IMR-90 (cell line): ENCODE data around the gene MSI2. TPM values are rescaled to one million over a fixed set of nuclear protein-coding genes. Genes with fewer than 3 reads are reported as not detected.
A peak's percentile ranks its signal among the peaks of the same experiment; 100 is the strongest.

Experiments used
- ATAC-seq: fragments of 200-7000 bp; cut with Tn5 transposase; 2 replicates; pipeline ENCODE4 v1.9.1; 2020; ENCODE audit warnings: low read depth, mild to moderate bottlenecking, moderate library complexity
- BruUV-seq: library from RNA; stranded (reverse); fragments of 400-500 nt; replicated peaks from 2 replicates; lab custom pipeline; 2021; lab: Mats Ljungman, UMichigan
- CTCF ChIA-PET: fragments of 300-600 bp; formaldehyde crosslinking; extraction: SDS; loops from one replicate; lab custom pipeline; 2021; ENCODE audit warnings: antibody characterized with exemption; lab: Yijun Ruan, JAX
- POLR2A ChIA-PET: fragments of 300-600 bp; sonication (Branson Sonifier 250); formaldehyde crosslinking; loops from one replicate; lab custom pipeline; 2022; ENCODE audit warnings: antibody characterized with exemption; ENCODE audit not compliant: unreplicated experiment; lab: Charles Lee
- DNase-seq: peaks from one replicate; pipeline ENCODE4 v3.0.0; 2013
- H2AFZ ChIP-seq: replicated peaks from 2 replicates; pipeline ENCODE3; 2013; ENCODE audit warnings: low read length, mild to moderate bottlenecking; ENCODE audit not compliant: poor library complexity
- H2AK5ac ChIP-seq: 2 replicates; pipeline ENCODE4 v1.6.1; 2013; ENCODE audit warnings: low read depth, low read length, inconsistent platforms
- H2AK9ac ChIP-seq: replicated peaks from 2 replicates; pipeline ENCODE3; 2013; ENCODE audit warnings: mild to moderate bottlenecking, low read depth, low read length, moderate library complexity; ENCODE audit not compliant: poor library complexity
- H2BK120ac ChIP-seq: 2 replicates; pipeline ENCODE4 v1.6.1; 2013; ENCODE audit warnings: low read depth, low read length, inconsistent platforms
- H2BK15ac ChIP-seq: 3 replicates; pipeline ENCODE4 v1.6.1; 2013; ENCODE audit warnings: low read depth, low read length, inconsistent platforms
- H2BK20ac ChIP-seq: 2 replicates; pipeline ENCODE4 v1.6.1; 2013; ENCODE audit warnings: low read depth, mild to moderate bottlenecking, inconsistent platforms, low read length, moderate library complexity
- H2BK5ac ChIP-seq: 2 replicates; pipeline ENCODE4 v1.6.1; 2013; ENCODE audit warnings: mild to moderate bottlenecking, low read depth, low read length, inconsistent platforms; ENCODE audit not compliant: poor library complexity, severe bottlenecking
- H3K14ac ChIP-seq: replicated peaks from 2 replicates; pipeline ENCODE4 v1.6.1; 2013; ENCODE audit warnings: low read depth, low read length, inconsistent platforms
- H3K18ac ChIP-seq: 2 replicates; pipeline ENCODE4 v1.6.1; 2013; ENCODE audit warnings: low read depth, low read length, control low read depth
- H3K23ac ChIP-seq: 2 replicates; pipeline ENCODE4 v1.6.1; 2013; ENCODE audit warnings: low read depth, low read length, inconsistent platforms
- H3K27ac ChIP-seq: 2 replicates; pipeline ENCODE4 v1.5.1; 2013; ENCODE audit warnings: mild to moderate bottlenecking, control low read depth, low read length; ENCODE audit not compliant: insufficient read depth
- H3K27me3 ChIP-seq: 2 replicates; pipeline ENCODE4 v1.6.1; 2013; ENCODE audit warnings: low read length; ENCODE audit not compliant: control insufficient read depth, insufficient read depth
- H3K36me3 ChIP-seq: 2 replicates; pipeline ENCODE4 v1.6.1; 2013; ENCODE audit warnings: low read length, mixed read lengths; ENCODE audit not compliant: control insufficient read depth, insufficient read depth
- H3K4ac ChIP-seq: 2 replicates; pipeline ENCODE4 v1.6.1; 2013; ENCODE audit warnings: low read depth, low read length, inconsistent platforms
- H3K4me1 ChIP-seq: 2 replicates; pipeline ENCODE4 v1.6.1; 2013; ENCODE audit warnings: low read length, mixed read lengths; ENCODE audit not compliant: control insufficient read depth, insufficient read depth
- H3K4me2 ChIP-seq: 2 replicates; pipeline ENCODE4 v1.6.1; 2013; ENCODE audit warnings: low read depth, mild to moderate bottlenecking, control low read depth, low read length, moderate library complexity
- H3K4me3 ChIP-seq: 2 replicates; pipeline ENCODE4 v1.5.1; 2013; ENCODE audit warnings: low read depth, mild to moderate bottlenecking, control low read depth, low read length, moderate library complexity; ENCODE audit not compliant: insufficient read depth
- H3K56ac ChIP-seq: 2 replicates; pipeline ENCODE4 v1.6.1; 2013; ENCODE audit warnings: low read length, inconsistent platforms; ENCODE audit not compliant: insufficient read depth; ENCODE audit errors: extremely low read depth
- H3K79me1 ChIP-seq, 2 experiments: 2 replicates each; pipeline ENCODE4 v1.6.1; 2013; ENCODE audit warnings: low read length in 2 of 2, inconsistent platforms in 1 of 2, low read depth in 1 of 2
- H3K9ac ChIP-seq: 2 replicates; pipeline ENCODE4 v1.6.1; 2013; ENCODE audit warnings: low read depth, low read length, control low read depth
- H3K9me1 ChIP-seq: 2 replicates; pipeline ENCODE4 v1.6.1; 2013; ENCODE audit warnings: low read length, inconsistent platforms; ENCODE audit not compliant: insufficient read depth
- H3K9me3 ChIP-seq: 2 replicates; pipeline ENCODE4 v1.6.1; 2013; ENCODE audit warnings: low read length; ENCODE audit not compliant: control insufficient read depth, insufficient read depth
- H4K20me1 ChIP-seq: 2 replicates; pipeline ENCODE4 v1.6.1; 2013; ENCODE audit warnings: low read length, inconsistent platforms; ENCODE audit not compliant: insufficient read depth
- H4K5ac ChIP-seq: 2 replicates; pipeline ENCODE4 v1.6.1; 2013; ENCODE audit warnings: mild to moderate bottlenecking, low read depth, low read length, control low read depth
- H4K8ac ChIP-seq, 2 experiments: 2 replicates each; pipeline ENCODE4 v1.6.1; 2013; ENCODE audit warnings: low read depth in 2 of 2, low read length in 2 of 2, control low read depth in 1 of 2, inconsistent platforms in 1 of 2
- H4K91ac ChIP-seq: 2 replicates; pipeline ENCODE4 v1.6.1; 2013; ENCODE audit warnings: low read depth, low read length, inconsistent platforms; ENCODE audit not compliant: insufficient read depth
- ELK1 ChIP-seq: fragments of 150-350 bp; IDR thresholded peaks from 2 replicates; pipeline ENCODE4 v1.6.1; 2016; ENCODE audit warnings: low read depth, mild to moderate bottlenecking, low read length, moderate library complexity, borderline replicate concordance
- MAFK ChIP-seq: IDR thresholded peaks from 2 replicates; pipeline ENCODE4 v1.6.1; 2012; ENCODE audit warnings: low read depth, low read length, improper control_type of control experiment
- MAZ ChIP-seq: IDR thresholded peaks from 2 replicates; pipeline ENCODE4 v1.6.1; 2012; ENCODE audit warnings: low read depth, mild to moderate bottlenecking, low read length, improper control_type of control experiment, moderate library complexity, borderline replicate concordance
- NFE2L2 ChIP-seq: fragments of 150-350 bp; IDR thresholded peaks from 2 replicates; pipeline ENCODE4 v1.6.1; 2016; ENCODE audit warnings: low read depth, mild to moderate bottlenecking, low read length
- POLR2A ChIP-seq: IDR thresholded peaks from 2 replicates; pipeline ENCODE4 v1.6.1; 2012; ENCODE audit warnings: mild to moderate bottlenecking, low read depth, low read length
- RAD21 ChIP-seq: IDR thresholded peaks from 2 replicates; pipeline ENCODE4 v1.6.1; 2012; ENCODE audit warnings: low read length, improper control_type of control experiment
- RCOR1 ChIP-seq: IDR thresholded peaks from 2 replicates; pipeline ENCODE4 v1.6.1; 2012; ENCODE audit warnings: mild to moderate bottlenecking, low read length, improper control_type of control experiment; ENCODE audit not compliant: insufficient replicate concordance
- WGBS, 2 experiments: methylation state at CpG; one replicate each; pipeline versions ENCODE4 v1.1.5 to v1.1.7; 2013; ENCODE audit warnings: missing lambda C conversion rate in 2 of 2; ENCODE audit not compliant: insufficient read length in 1 of 2; ENCODE audit errors: extremely low coverage in 2 of 2; 5-methylcytosine and 5-hydroxymethylcytosine counted together
- dilution Hi-C: fragments of 300-500 bp; cut with HindIII; formaldehyde crosslinking; loops from one replicate; pipeline ENCODE4 v1.14.3; 2018; ENCODE audit warnings: low sequenced_read_pairs; ENCODE audit not compliant: unreplicated experiment
- in situ Hi-C: fragments of 300-500 bp; cut with MboI; formaldehyde crosslinking; loops from 3 replicates; pipeline ENCODE4 v1.14.3; 2019; ENCODE audit warnings: low sequenced_read_pairs, inconsistent platforms, mixed read lengths
- intact Hi-C: fragments of 100-400 bp; cut with micrococcal nuclease; formaldehyde crosslinking; loops from 2 replicates; pipeline ENCODE4 v1.10.0; 2022
- polyA plus RNA-seq, 3 experiments: library from polyadenylated mRNA; depleted of rRNA; stranded (reverse); fragments of >200 nt; gene quantifications; 2 replicates each; pipeline ENCODE4 v1.2.3, GENCODE V29; 2012; ENCODE audit warnings: low replicate concordance in 1 of 3
- total RNA-seq: library from RNA; depleted of rRNA; stranded (reverse); fragments of >200 nt; gene quantifications from 2 replicates; pipeline ENCODE4 v1.2.3, GENCODE V29; 2012
- TF ChIP-seq, protein P1 (sequence below): fragments of 150-350 bp; IDR thresholded peaks from 2 replicates; pipeline ENCODE4 v1.6.1; 2017; ENCODE audit warnings: mild to moderate bottlenecking, antibody characterized with exemption, low read length, low read depth

The MSI2 gene
- total and polyA plus RNA-seq, 2 of the 4 experiments (the other 2 are of a cell fraction): 13.0 to 16.0 TPM

GRCh38 chr17:57620576-57620975, 364.3 kb downstream of the MSI2 start:
- ATAC-seq (no peak), DNase-seq (no peak)
- dilution Hi-C loops: no loop called here
- H3K27me3 ChIP-seq: no peaks in the 10 kb centered on the region
- H3K4me3 ChIP-seq: no peak overlapping the region
- H3K4me1 ChIP-seq: peaks cover 18% of the 10 kb centered on the region
- ChIA-PET POLR2A (interaction anchor here (0.5 kb wide), 1 partner anchor 482 kb away, joined by 3 read pairs; no protein-coding TSS in a partner anchor), CTCF (interaction anchor here (1.0 to 1.6 kb wide), 2 partner anchors 20 to 51 kb away, joined by 3 to 6 read pairs; no protein-coding TSS in a partner anchor)
- H4K20me1 ChIP-seq: no peaks in the 10 kb centered on the region
- H3K36me3 ChIP-seq: peaks cover 5% of the 10 kb centered on the region
- in situ Hi-C loops: no loop called here
- 0 out of 2 replicates have a peak overlapping the region, but pooled peaks have one; percentile 8 for H2BK20ac ChIP-seq
- H3K14ac ChIP-seq: peak overlapping the region; percentile 60; the same call in 1 of the 2 replicates
- peaks cover 0 to 4% of the 10 kb centered on the region in 2 experiments; a peak in 1 of 4 replicates for H3K79me1 ChIP-seq
- no peak overlapping the region for H2BK15ac ChIP-seq
- H3K9me1 ChIP-seq: peaks cover 28% of the 10 kb centered on the region; the same call in 1 of the 2 replicates
- H3K9ac ChIP-seq: no peak overlapping the region
- no peak overlapping the region for H4K91ac ChIP-seq
- H4K5ac ChIP-seq: no peak overlapping the region
- H2AK5ac ChIP-seq: peak overlapping the region; percentile 12
- no TSS peak for BruUV-seq
- 100% methylated on average over 2 of the region's 2 CpGs; no CpG with 5 or more reads in 1 of the 2 experiments for WGBS, 2 experiments
- no peaks in the 10 kb centered on the region for H3K9me3 ChIP-seq
- no peak overlapping the region for H3K23ac ChIP-seq
- no peak overlapping the region for H3K4ac ChIP-seq
- TF ChIP-seq MAZ: no peak
- no peak for TF ChIP-seq RAD21
- no peak for TF ChIP-seq MAFK
- TF ChIP-seq POLR2A: no peak
- no peak for TF ChIP-seq RCOR1
- TF ChIP-seq, protein P1, sequence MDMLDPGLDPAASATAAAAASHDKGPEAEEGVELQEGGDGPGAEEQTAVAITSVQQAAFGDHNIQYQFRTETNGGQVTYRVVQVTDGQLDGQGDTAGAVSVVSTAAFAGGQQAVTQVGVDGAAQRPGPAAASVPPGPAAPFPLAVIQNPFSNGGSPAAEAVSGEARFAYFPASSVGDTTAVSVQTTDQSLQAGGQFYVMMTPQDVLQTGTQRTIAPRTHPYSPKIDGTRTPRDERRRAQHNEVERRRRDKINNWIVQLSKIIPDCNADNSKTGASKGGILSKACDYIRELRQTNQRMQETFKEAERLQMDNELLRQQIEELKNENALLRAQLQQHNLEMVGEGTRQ: no peak
- TF ChIP-seq ELK1: no peak
- TF ChIP-seq NFE2L2: no peak
- no peak overlapping the region for H2AK9ac ChIP-seq
- no peak overlapping the region for H3K56ac ChIP-seq
- intact Hi-C loops: loop anchor here (5.0 kb wide), 1 partner anchor 42 kb away; no protein-coding TSS in a partner anchor
- H2BK5ac ChIP-seq: no peak overlapping the region
- peak overlapping the region; percentile 25 for H2AFZ ChIP-seq
- no peak overlapping the region for H3K27ac ChIP-seq
- no peak overlapping the region for H4K8ac ChIP-seq
- H3K4me2 ChIP-seq: no peak overlapping the region
- H2BK120ac ChIP-seq: no peak overlapping the region
- no peak overlapping the region for H3K18ac ChIP-seq
